ENCODE results near the gene ZSWIM5.

The ZSWIM5 gene

DNA sequence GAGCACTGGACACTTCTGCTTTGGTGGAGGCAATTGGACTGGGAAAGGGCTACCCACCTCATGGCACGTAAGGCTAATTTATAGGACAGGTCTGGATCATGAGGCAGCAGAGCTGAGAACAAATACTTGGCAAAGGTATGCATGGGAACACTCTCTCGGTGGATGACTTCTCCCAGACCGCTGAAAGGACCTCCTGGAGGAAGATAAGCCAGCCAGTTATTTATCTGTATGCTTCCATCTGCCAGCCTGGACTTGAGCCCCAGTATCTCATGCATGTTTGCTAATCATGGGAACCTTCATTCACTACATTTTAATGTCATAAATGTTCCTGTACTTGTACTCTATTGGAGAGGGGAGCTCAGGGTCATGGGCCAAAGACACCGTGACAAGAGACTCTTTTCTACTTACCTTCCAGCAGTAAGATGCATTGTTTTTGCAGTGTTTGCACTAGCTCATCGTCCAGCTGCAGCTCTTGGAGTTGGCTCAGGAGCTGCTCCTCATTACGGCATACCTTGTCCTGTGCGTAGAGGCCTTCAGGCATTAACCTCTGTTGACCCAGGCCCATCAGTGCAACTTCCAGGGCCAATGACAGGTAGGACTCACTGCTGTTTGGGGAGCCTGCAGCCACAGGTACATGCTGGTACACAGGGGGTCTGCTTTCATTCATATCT lies 170.6 kb downstream of the ZSWIM5 start:
- DNase-seq (ENCODE audit: low read depth) = no peak
- no peak overlapping the region for H3K4me3 ChIP-seq (replicated peaks; ENCODE audit: low read depth, low read length)
- no peak for TF ChIP-seq CTCF (IDR thresholded peaks at IDR 0.05; ENCODE audit: low read length, missing control alignments)

- H3K4me3 ChIP-seq (replicated peaks; ENCODE audit: low read depth, low read length) = no peak overlapping the region
- TF ChIP-seq CTCF (IDR thresholded peaks at IDR 0.05; ENCODE audit: low read length, missing control alignments) = no peak
- DNase-seq (ENCODE audit: low read depth) = no peak
Observed at GRCh38 chr1:45033356-45033755, 173.0 kb downstream of the ZSWIM5 start.

DNA sequence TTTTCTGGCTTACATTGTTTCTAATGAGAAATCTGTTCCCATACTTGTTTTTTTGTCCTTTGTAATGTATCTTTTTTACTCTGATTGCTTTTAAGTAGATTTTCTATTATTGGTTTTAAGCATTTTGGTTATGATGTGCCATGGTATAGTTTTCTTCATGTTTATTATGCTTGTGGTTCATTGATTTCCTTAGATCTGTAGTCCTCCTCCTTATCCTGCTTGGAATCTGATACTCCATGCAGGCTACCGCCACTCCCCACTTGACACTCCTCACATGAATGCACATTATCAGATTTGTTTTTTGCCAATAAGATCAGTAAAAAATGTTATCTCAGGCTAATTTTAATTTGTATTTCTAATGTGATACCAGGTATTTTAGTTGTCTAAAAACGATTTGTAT lies 173.6 kb downstream of the ZSWIM5 start:
- TF ChIP-seq CTCF (IDR thresholded peaks at IDR 0.05; ENCODE audit: low read length, missing control alignments) = no peak
- no peak for DNase-seq (ENCODE audit: low read depth)

DNA sequence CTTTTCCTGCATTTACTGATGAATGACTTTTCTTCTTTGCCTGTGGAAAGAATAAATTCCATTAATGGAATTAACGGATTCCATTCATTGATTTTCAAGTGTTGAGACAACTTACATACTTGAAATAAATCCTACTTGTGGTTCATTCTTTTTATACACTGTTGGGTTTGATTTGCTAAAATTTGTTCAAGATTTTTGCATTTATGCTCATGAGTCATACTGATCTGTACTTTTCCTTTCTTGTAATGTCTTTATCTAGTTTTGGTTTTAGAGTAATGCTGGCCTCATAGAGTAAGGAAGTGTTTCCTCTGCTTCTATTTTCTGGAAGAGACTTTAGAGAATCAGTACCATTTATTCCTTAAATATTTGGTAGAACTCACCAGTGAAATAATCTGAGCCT lies 180.0 kb downstream of the ZSWIM5 start:
- H3K4me3 ChIP-seq (replicated peaks; ENCODE audit: low read depth, low read length) = no peak overlapping the region
- DNase-seq (ENCODE audit: low read depth) = no peak
- no peak for TF ChIP-seq CTCF (IDR thresholded peaks at IDR 0.05; ENCODE audit: low read length, missing control alignments)

More for the DNA sequence above, 173.6 kb downstream of the ZSWIM5 start:
- H3K4me3 ChIP-seq (replicated peaks; ENCODE audit: low read depth, low read length) = no peak overlapping the region

GRCh38 chr1:45023663-45024062 lies 182.7 kb downstream of the ZSWIM5 start:
- TF ChIP-seq CTCF (IDR thresholded peaks at IDR 0.05; ENCODE audit: low read length, missing control alignments) = no peak
- H3K4me3 ChIP-seq (replicated peaks; ENCODE audit: low read depth, low read length) = no peak overlapping the region

GRCh38 chr1:45018599-45019230 lies 187.7 kb downstream of the ZSWIM5 start:
- no peak overlapping the region for H3K4me3 ChIP-seq (replicated peaks; ENCODE audit: low read depth, low read length)
- TF ChIP-seq CTCF (IDR thresholded peaks at IDR 0.05; ENCODE audit: low read length, missing control alignments) = peak; percentile 95
- peak; percentile 72 for DNase-seq (ENCODE audit: low read depth)

More at GRCh38 chr1:45023663-45024062, 182.7 kb downstream of the ZSWIM5 start:
- DNase-seq (ENCODE audit: low read depth) = no peak

- no peak overlapping the region for H3K4me3 ChIP-seq (replicated peaks; ENCODE audit: low read depth, low read length)
- DNase-seq (ENCODE audit: low read depth) = no peak
- TF ChIP-seq CTCF (IDR thresholded peaks at IDR 0.05; ENCODE audit: low read length, missing control alignments) = no peak
Observed at GRCh38 chr1:45016767-45017166, 189.6 kb downstream of the ZSWIM5 start.

Data from fibroblast of pulmonary artery (primary cell).